Measurements from ENCODE around the gene OPALIN.
"Not testable (repeated sequence)": the region's sequence is repeated elsewhere in the genome, so short reads cannot be mapped to it uniquely, and the experiment has no call there.

The OPALIN gene

GRCh38 chr10:96309628-96310320 lies 49.0 kb downstream of the OPALIN start:
- Histone ChIP-seq H2AK5ac (ENCODE audit: low read length) (no peak overlapping the region), H3K79me1 (ENCODE audit: low read length) (no peaks in the 10 kb centered on the region), H3K36me3 (ENCODE audit: control insufficient read depth, insufficient read depth, low read length) (no peaks in the 10 kb centered on the region), H3K79me2 (ENCODE audit: control insufficient read depth, insufficient read depth, low read length) (no peaks in the 10 kb centered on the region), H3K4me1 (ENCODE audit: control insufficient read depth, low read depth, low read length) (peaks cover 9% of the 10 kb centered on the region), H4K5ac (ENCODE audit: low read length) (no peak overlapping the region), H2BK15ac (replicated peaks; ENCODE audit: low read depth) (no peak overlapping the region), H3K27ac (ENCODE audit: low read depth, low read length) (peak overlapping the region; percentile 11), H3K18ac (ENCODE audit: low read length) (peak overlapping the region; percentile 9), H3K9ac (ENCODE audit: low read length) (no peak overlapping the region), H3K27me3 (ENCODE audit: insufficient read depth, low read length, poor library complexity) (no peaks in the 10 kb centered on the region), H3K56ac (ENCODE audit: low read length) (peak overlapping the region; percentile 46), H3K4me2 (ENCODE audit: low read length) (no peak overlapping the region), H3K4me3 (ENCODE audit: low read length) (no peak overlapping the region), H2BK5ac (ENCODE audit: low read length) (no peak overlapping the region), H2BK120ac (ENCODE audit: low read depth, low read length) (no peak overlapping the region), H3K4ac (ENCODE audit: low read depth, low read length) (no peak overlapping the region), H4K8ac (ENCODE audit: low read depth, low read length) (no peak overlapping the region), H3K23ac (ENCODE audit: low read length) (no peak overlapping the region)
- DNase-seq = peak; percentile 87
- WGBS (ENCODE audit: extremely low coverage, insufficient coverage, low lambda C conversion rate) = no CpG with 5 or more reads among the region's 3 CpGs

GRCh38 chr10:96308854-96309253 lies 49.9 kb downstream of the OPALIN start:
- H3K18ac ChIP-seq (ENCODE audit: low read length) = not testable (repeated sequence)

GRCh38 chr10:96306516-96306915 lies 52.3 kb downstream of the OPALIN start:
- Histone ChIP-seq H3K79me2 (ENCODE audit: control insufficient read depth, insufficient read depth, low read length) (no peaks in the 10 kb centered on the region), H2BK15ac (replicated peaks; ENCODE audit: low read depth) (no peak overlapping the region), H2AK5ac (ENCODE audit: low read length) (no peak overlapping the region), H3K4me3 (ENCODE audit: low read length) (no peak overlapping the region), H3K27me3 (ENCODE audit: insufficient read depth, low read length, poor library complexity) (no peaks in the 10 kb centered on the region), H4K5ac (ENCODE audit: low read length) (no peak overlapping the region), H3K9ac (ENCODE audit: low read length) (no peak overlapping the region), H3K4me1 (ENCODE audit: control insufficient read depth, low read depth, low read length) (peaks cover 9% of the 10 kb centered on the region), H2BK120ac (ENCODE audit: low read depth, low read length) (no peak overlapping the region), H3K4ac (ENCODE audit: low read depth, low read length) (no peak overlapping the region), H3K79me1 (ENCODE audit: low read length) (no peaks in the 10 kb centered on the region), H3K36me3 (ENCODE audit: control insufficient read depth, insufficient read depth, low read length) (no peaks in the 10 kb centered on the region), H2BK5ac (ENCODE audit: low read length) (no peak overlapping the region), H3K56ac (ENCODE audit: low read length) (no peak overlapping the region), H3K27ac (ENCODE audit: low read depth, low read length) (no peak overlapping the region), H3K23ac (ENCODE audit: low read length) (no peak overlapping the region), H3K4me2 (ENCODE audit: low read length) (no peak overlapping the region), H3K18ac (ENCODE audit: low read length) (no peak overlapping the region), H4K8ac (ENCODE audit: low read depth, low read length) (no peak overlapping the region)
- no CpG with 5 or more reads among the region's 8 CpGs for WGBS (ENCODE audit: extremely low coverage, insufficient coverage, low lambda C conversion rate)
- no peak for DNase-seq

More at GRCh38 chr10:96308854-96309253, 49.9 kb downstream of the OPALIN start:
- H3K4ac ChIP-seq (ENCODE audit: low read depth, low read length); H2AK5ac ChIP-seq (ENCODE audit: low read length); H3K9ac ChIP-seq (ENCODE audit: low read length); H3K79me2 ChIP-seq (ENCODE audit: control insufficient read depth, insufficient read depth, low read length); H4K5ac ChIP-seq (ENCODE audit: low read length); H3K56ac ChIP-seq (ENCODE audit: low read length); H2BK15ac ChIP-seq (replicated peaks; ENCODE audit: low read depth); H3K79me1 ChIP-seq (ENCODE audit: low read length); H3K36me3 ChIP-seq (ENCODE audit: control insufficient read depth, insufficient read depth, low read length); H3K4me1 ChIP-seq (ENCODE audit: control insufficient read depth, low read depth, low read length); H3K27ac ChIP-seq (ENCODE audit: low read depth, low read length); H3K4me2 ChIP-seq (ENCODE audit: low read length); H2BK120ac ChIP-seq (ENCODE audit: low read depth, low read length); H3K27me3 ChIP-seq (ENCODE audit: insufficient read depth, low read length, poor library complexity); H3K23ac ChIP-seq (ENCODE audit: low read length); H2BK5ac ChIP-seq (ENCODE audit: low read length); H3K4me3 ChIP-seq (ENCODE audit: low read length); H4K8ac ChIP-seq (ENCODE audit: low read depth, low read length): not testable (repeated sequence)
- WGBS (ENCODE audit: extremely low coverage, insufficient coverage, low lambda C conversion rate) = no CpG with 5 or more reads among the region's 4 CpGs
- DNase-seq = peak; percentile 26

GRCh38 chr10:96305019-96305418 lies 53.8 kb downstream of the OPALIN start:
- Histone ChIP-seq H3K27ac (ENCODE audit: low read depth, low read length) (no peak overlapping the region), H3K4me2 (ENCODE audit: low read length) (no peak overlapping the region), H2BK5ac (ENCODE audit: low read length) (no peak overlapping the region), H2BK15ac (replicated peaks; ENCODE audit: low read depth) (no peak overlapping the region), H2BK120ac (ENCODE audit: low read depth, low read length) (no peak overlapping the region), H3K79me2 (ENCODE audit: control insufficient read depth, insufficient read depth, low read length) (no peaks in the 10 kb centered on the region), H3K79me1 (ENCODE audit: low read length) (no peaks in the 10 kb centered on the region), H3K56ac (ENCODE audit: low read length) (no peak overlapping the region), H3K4ac (ENCODE audit: low read depth, low read length) (no peak overlapping the region), H3K18ac (ENCODE audit: low read length) (no peak overlapping the region), H3K36me3 (ENCODE audit: control insufficient read depth, insufficient read depth, low read length) (no peaks in the 10 kb centered on the region), H3K9ac (ENCODE audit: low read length) (no peak overlapping the region), H4K5ac (ENCODE audit: low read length) (no peak overlapping the region), H2AK5ac (ENCODE audit: low read length) (no peak overlapping the region), H3K27me3 (ENCODE audit: insufficient read depth, low read length, poor library complexity) (no peaks in the 10 kb centered on the region), H3K4me1 (ENCODE audit: control insufficient read depth, low read depth, low read length) (peaks cover 10% of the 10 kb centered on the region), H3K4me3 (ENCODE audit: low read length) (no peak overlapping the region), H3K23ac (ENCODE audit: low read length) (no peak overlapping the region), H4K8ac (ENCODE audit: low read depth, low read length) (no peak overlapping the region)
- DNase-seq = no peak
- no CpG with 5 or more reads among the region's 3 CpGs for WGBS (ENCODE audit: extremely low coverage, insufficient coverage, low lambda C conversion rate)

GRCh38 chr10:96304230-96304629 lies 54.6 kb downstream of the OPALIN start, which contains the start of gene DNTT:
DNTT (plus strand) TSS chr10:96304434; CDS start chr10:96304498, 64 bp downstream.
- H3K4me3 ChIP-seq (ENCODE audit: low read length) = no peak within 1 kb of the TSS
- WGBS (ENCODE audit: extremely low coverage, insufficient coverage, low lambda C conversion rate) = no CpG with 5 or more reads among the region's 8 CpGs
- H2BK15ac ChIP-seq (replicated peaks; ENCODE audit: low read depth) = no peak within 1 kb of the TSS
- no peak within 1 kb of the TSS for H2AK5ac ChIP-seq (ENCODE audit: low read length)
- H3K79me2 ChIP-seq (ENCODE audit: control insufficient read depth, insufficient read depth, low read length) = no peaks in the 10 kb centered on the region
- no peak for DNase-seq
- H3K27ac ChIP-seq (ENCODE audit: low read depth, low read length) = no peak within 1 kb of the TSS
- no peaks in the 10 kb centered on the region for H3K79me1 ChIP-seq (ENCODE audit: low read length)
- no peak within 1 kb of the TSS for H3K9ac ChIP-seq (ENCODE audit: low read length)
- H3K4ac ChIP-seq (ENCODE audit: low read depth, low read length) = no peak within 1 kb of the TSS
- H3K4me1 ChIP-seq (ENCODE audit: control insufficient read depth, low read depth, low read length) = peaks cover 8% of the 10 kb centered on the region
- no peak within 1 kb of the TSS for H3K56ac ChIP-seq (ENCODE audit: low read length)
- H3K4me2 ChIP-seq (ENCODE audit: low read length) = no peak within 1 kb of the TSS
- no peak within 1 kb of the TSS for H2BK120ac ChIP-seq (ENCODE audit: low read depth, low read length)
- H3K18ac ChIP-seq (ENCODE audit: low read length) = no peak within 1 kb of the TSS
- H3K36me3 ChIP-seq (ENCODE audit: control insufficient read depth, insufficient read depth, low read length) = no peaks in the 10 kb centered on the region
- H3K23ac ChIP-seq (ENCODE audit: low read length) = no peak within 1 kb of the TSS
- no peaks in the 10 kb centered on the region for H3K27me3 ChIP-seq (ENCODE audit: insufficient read depth, low read length, poor library complexity)
- H2BK5ac ChIP-seq (ENCODE audit: low read length) = no peak within 1 kb of the TSS
- H4K8ac ChIP-seq (ENCODE audit: low read depth, low read length) = no peak within 1 kb of the TSS
- no peak within 1 kb of the TSS for H4K5ac ChIP-seq (ENCODE audit: low read length)

GRCh38 chr10:96301616-96302015 lies 57.2 kb downstream of the OPALIN start:
- no peak overlapping the region for H4K5ac ChIP-seq (ENCODE audit: low read length)
- H3K79me2 ChIP-seq (ENCODE audit: control insufficient read depth, insufficient read depth, low read length) = no peaks in the 10 kb centered on the region
- no peaks in the 10 kb centered on the region for H3K36me3 ChIP-seq (ENCODE audit: control insufficient read depth, insufficient read depth, low read length)
- H2BK15ac ChIP-seq (replicated peaks; ENCODE audit: low read depth) = no peak overlapping the region
- H3K4me2 ChIP-seq (ENCODE audit: low read length) = no peak overlapping the region
- H2AK5ac ChIP-seq (ENCODE audit: low read length) = no peak overlapping the region
- H3K79me1 ChIP-seq (ENCODE audit: low read length) = no peaks in the 10 kb centered on the region
- peaks cover 3% of the 10 kb centered on the region for H3K4me1 ChIP-seq (ENCODE audit: control insufficient read depth, low read depth, low read length)
- H3K23ac ChIP-seq (ENCODE audit: low read length) = no peak overlapping the region
- no peak overlapping the region for H2BK5ac ChIP-seq (ENCODE audit: low read length)
- H2BK120ac ChIP-seq (ENCODE audit: low read depth, low read length) = no peak overlapping the region
- H3K4me3 ChIP-seq (ENCODE audit: low read length) = no peak overlapping the region
- H4K8ac ChIP-seq (ENCODE audit: low read depth, low read length) = no peak overlapping the region
- H3K4ac ChIP-seq (ENCODE audit: low read depth, low read length) = no peak overlapping the region
- no CpG with 5 or more reads among the region's 1 CpG for WGBS (ENCODE audit: extremely low coverage, insufficient coverage, low lambda C conversion rate)
- H3K18ac ChIP-seq (ENCODE audit: low read length) = no peak overlapping the region
- H3K27me3 ChIP-seq (ENCODE audit: insufficient read depth, low read length, poor library complexity) = no peaks in the 10 kb centered on the region
- no peak overlapping the region for H3K27ac ChIP-seq (ENCODE audit: low read depth, low read length)
- H3K56ac ChIP-seq (ENCODE audit: low read length) = no peak overlapping the region
- peak; percentile 4 for DNase-seq
- H3K9ac ChIP-seq (ENCODE audit: low read length) = no peak overlapping the region
